Muscle layer of colon (tissue), 2 donors: ENCODE measurements around the gene MIER2.

Source experiments
- H3K27ac ChIP-seq: one replicate; pipeline ENCODE4 v1.7.0; 2013; ENCODE audit warnings: low read depth, mild to moderate bottlenecking, low read length, moderate library complexity
- H3K27me3 ChIP-seq, 2 donors: one replicate each; pipeline ENCODE4 v1.7.0; 2013; ENCODE audit warnings: low read length in 2 of 2, mild to moderate bottlenecking in 2 of 2; ENCODE audit not compliant: insufficient read depth in 2 of 2, control insufficient read depth in 1 of 2
- H3K36me3 ChIP-seq: one replicate; pipeline ENCODE4 v1.7.0; 2013; ENCODE audit warnings: mild to moderate bottlenecking, low read length; ENCODE audit not compliant: insufficient read depth
- H3K4me1 ChIP-seq: one replicate; pipeline ENCODE4 v1.7.0; 2013; ENCODE audit warnings: mild to moderate bottlenecking, low read length; ENCODE audit not compliant: insufficient read depth
- H3K4me3 ChIP-seq, 2 donors: one replicate each; pipeline ENCODE4 v1.7.0; 2013; ENCODE audit warnings: low read length in 2 of 2, low read depth in 1 of 2, mild to moderate bottlenecking in 1 of 2, moderate library complexity in 1 of 2
- H3K9ac ChIP-seq: one replicate; pipeline ENCODE4 v1.7.0; 2013; ENCODE audit warnings: low read length
- H3K9me3 ChIP-seq: one replicate; pipeline ENCODE4 v1.7.0; 2013; ENCODE audit warnings: mild to moderate bottlenecking, low read length
- donor health status: abdominal sarcoma.
- donor health status: Adenocarcinoma of cecum.

Gene MIER2

GRCh38 chr19:295687-296370 is 48.8 kb downstream of the MIER2 start:
- Histone ChIP-seq H3K27ac (peak overlapping the region; percentile 10), H3K4me3 (no peak overlapping the region), H3K4me1 (peaks cover 19% of the 10 kb centered on the region), H3K27me3 (peaks cover 26 to 40% of the 10 kb centered on the region in 2 donors), H3K9ac (no peak overlapping the region), H3K9me3 (no peaks in the 10 kb centered on the region), H3K36me3 (no peaks in the 10 kb centered on the region)

GRCh38 chr19:294946-295686 is 49.5 kb downstream of the MIER2 start:
- peaks cover 19% of the 10 kb centered on the region for H3K4me1 ChIP-seq
- H3K27me3 ChIP-seq = peaks cover 26 to 47% of the 10 kb centered on the region in 2 donors
- H3K4me3 ChIP-seq = no peak overlapping the region
- no peak overlapping the region for H3K9ac ChIP-seq
- no peaks in the 10 kb centered on the region for H3K9me3 ChIP-seq
- H3K27ac ChIP-seq = no peak overlapping the region
- no peaks in the 10 kb centered on the region for H3K36me3 ChIP-seq

GRCh38 chr19:294341-294945 is 50.2 kb downstream of the MIER2 start:
- Histone ChIP-seq H3K4me3 (no peak overlapping the region), H3K9ac (no peak overlapping the region), H3K4me1 (peaks cover 19% of the 10 kb centered on the region), H3K27ac (no peak overlapping the region), H3K27me3 (peaks cover 26 to 50% of the 10 kb centered on the region in 2 donors), H3K9me3 (no peaks in the 10 kb centered on the region), H3K36me3 (no peaks in the 10 kb centered on the region)

GRCh38 chr19:293436-294110 is 51.0 kb downstream of the MIER2 start:
- no peaks in the 10 kb centered on the region for H3K9me3 ChIP-seq
- H3K9ac ChIP-seq = no peak overlapping the region
- no peak overlapping the region for H3K27ac ChIP-seq
- H3K4me3 ChIP-seq = no peak overlapping the region
- H3K4me1 ChIP-seq = peaks cover 19% of the 10 kb centered on the region
- H3K27me3 ChIP-seq = peaks cover 26 to 50% of the 10 kb centered on the region in 2 donors
- no peaks in the 10 kb centered on the region for H3K36me3 ChIP-seq

- Histone ChIP-seq H3K36me3 (no peaks in the 10 kb centered on the region), H3K4me3 (no peak overlapping the region), H3K9ac (no peak overlapping the region), H3K27ac (no peak overlapping the region), H3K4me1 (peaks cover 19% of the 10 kb centered on the region), H3K9me3 (no peaks in the 10 kb centered on the region), H3K27me3 (peaks cover 26 to 50% of the 10 kb centered on the region in 2 donors)
Observed at GRCh38 chr19:292951-293350, 51.6 kb downstream of the MIER2 start.

- H3K27me3 ChIP-seq = peaks cover 26 to 50% of the 10 kb centered on the region in 2 donors
- H3K36me3 ChIP-seq = no peaks in the 10 kb centered on the region
- peaks cover 19% of the 10 kb centered on the region for H3K4me1 ChIP-seq
- H3K4me3 ChIP-seq = no peak overlapping the region
- no peak overlapping the region for H3K9ac ChIP-seq
- H3K27ac ChIP-seq = no peak overlapping the region
- no peaks in the 10 kb centered on the region for H3K9me3 ChIP-seq
Observed at GRCh38 chr19:292281-292884, 52.2 kb downstream of the MIER2 start.

- Histone ChIP-seq H3K9ac (no peak overlapping the region), H3K27me3 (peaks cover 26 to 50% of the 10 kb centered on the region in 2 donors), H3K4me1 (peaks cover 19% of the 10 kb centered on the region), H3K36me3 (no peaks in the 10 kb centered on the region), H3K9me3 (no peaks in the 10 kb centered on the region), H3K27ac (no peak overlapping the region), H3K4me3 (peak overlapping the region in 1 of 2 donors; percentile 38)
Observed at GRCh38 chr19:291561-292280, 52.9 kb downstream of the MIER2 start.

- no peaks in the 10 kb centered on the region for H3K9me3 ChIP-seq
- H3K27ac ChIP-seq = no peak within 1 kb of the TSS
- H3K36me3 ChIP-seq = no peaks in the 10 kb centered on the region
- H3K4me1 ChIP-seq = peaks cover 19% of the 10 kb centered on the region
- H3K27me3 ChIP-seq = peaks cover 26 to 50% of the 10 kb centered on the region in 2 donors
- peak within 1 kb of the TSS in 1 of 2 donors; percentile 38 for H3K4me3 ChIP-seq
- H3K9ac ChIP-seq = no peak within 1 kb of the TSS
Observed at GRCh38 chr19:291006-291521, 53.5 kb downstream of the MIER2 start, which contains the start of gene PLPP2. Gene PLPP2 (minus strand): TSS chr19:291403. CDS start chr19:291336, 67 bp downstream.

GRCh38 chr19:290372-291005 is 54.1 kb downstream of the MIER2 start:
- Histone ChIP-seq H3K9ac (no peak overlapping the region), H3K36me3 (no peaks in the 10 kb centered on the region), H3K9me3 (no peaks in the 10 kb centered on the region), H3K4me1 (peaks cover 17% of the 10 kb centered on the region), H3K27me3 (peaks cover 26 to 50% of the 10 kb centered on the region in 2 donors), H3K27ac (no peak overlapping the region), H3K4me3 (no peak overlapping the region)
